Activated CD4-positive, alpha-beta T cell treated with anti-CD3 and anti-CD28 coated beads, Interleukin-2, amount 10 ng/mL, durations not matched to agents 24 days and 14 days (primary cell): ENCODE results near the gene SYT7. TPM values are rescaled to one million over a fixed set of nuclear protein-coding genes. Genes with fewer than 3 reads are reported as not detected.
A peak's percentile ranks its signal among the peaks of the same experiment; 100 is the strongest.

ENCODE experiments used
- DNase-seq: peaks from one replicate; pipeline ENCODE4 v3.0.0; 2022
- H3K27ac Mint-ChIP-seq: one replicate; pipeline ENCODE4 v1.8.0; 2022; ENCODE audit warnings: mild to moderate bottlenecking, mixed read lengths
- H3K27me3 Mint-ChIP-seq: one replicate; pipeline ENCODE4 v1.8.0; 2022; ENCODE audit warnings: mixed read lengths
- H3K36me3 Mint-ChIP-seq: one replicate; pipeline ENCODE4 v1.8.0; 2022; ENCODE audit warnings: low read depth, mild to moderate bottlenecking, mixed read lengths
- H3K4me1 Mint-ChIP-seq: one replicate; pipeline ENCODE4 v1.8.0; 2021; ENCODE audit warnings: mixed read lengths
- H3K4me3 Mint-ChIP-seq: one replicate; pipeline ENCODE4 v1.8.0; 2022; ENCODE audit warnings: mild to moderate bottlenecking, moderate library complexity, mixed read lengths
- H3K9me3 Mint-ChIP-seq: one replicate; pipeline ENCODE4 v1.8.0; 2021; ENCODE audit warnings: mixed read lengths
- intact Hi-C: fragments of 100-400 bp; cut with micrococcal nuclease; formaldehyde crosslinking; loops from one replicate; pipeline ENCODE4 v1.15.1; 2023
- total RNA-seq: library from RNA; stranded (reverse); gene quantifications from 2 replicates; pipeline ENCODE4 v1.2.3, GENCODE V29; 2022

Gene SYT7, protein sequence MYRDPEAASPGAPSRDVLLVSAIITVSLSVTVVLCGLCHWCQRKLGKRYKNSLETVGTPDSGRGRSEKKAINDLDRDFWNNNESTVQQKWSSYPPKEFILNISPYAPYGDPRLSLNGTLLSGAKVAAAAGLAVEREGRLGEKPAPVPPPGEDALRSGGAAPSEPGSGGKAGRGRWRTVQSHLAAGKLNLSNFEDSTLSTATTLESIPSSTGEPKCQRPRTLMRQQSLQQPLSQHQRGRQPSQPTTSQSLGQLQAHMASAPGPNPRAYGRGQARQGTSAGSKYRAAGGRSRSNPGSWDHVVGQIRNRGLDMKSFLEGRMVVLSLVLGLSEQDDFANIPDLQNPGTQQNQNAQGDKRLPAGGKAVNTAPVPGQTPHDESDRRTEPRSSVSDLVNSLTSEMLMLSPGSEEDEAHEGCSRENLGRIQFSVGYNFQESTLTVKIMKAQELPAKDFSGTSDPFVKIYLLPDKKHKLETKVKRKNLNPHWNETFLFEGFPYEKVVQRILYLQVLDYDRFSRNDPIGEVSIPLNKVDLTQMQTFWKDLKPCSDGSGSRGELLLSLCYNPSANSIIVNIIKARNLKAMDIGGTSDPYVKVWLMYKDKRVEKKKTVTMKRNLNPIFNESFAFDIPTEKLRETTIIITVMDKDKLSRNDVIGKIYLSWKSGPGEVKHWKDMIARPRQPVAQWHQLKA
- total RNA-seq: 0.23 and 0.43 TPM in 2 replicates

DNA sequence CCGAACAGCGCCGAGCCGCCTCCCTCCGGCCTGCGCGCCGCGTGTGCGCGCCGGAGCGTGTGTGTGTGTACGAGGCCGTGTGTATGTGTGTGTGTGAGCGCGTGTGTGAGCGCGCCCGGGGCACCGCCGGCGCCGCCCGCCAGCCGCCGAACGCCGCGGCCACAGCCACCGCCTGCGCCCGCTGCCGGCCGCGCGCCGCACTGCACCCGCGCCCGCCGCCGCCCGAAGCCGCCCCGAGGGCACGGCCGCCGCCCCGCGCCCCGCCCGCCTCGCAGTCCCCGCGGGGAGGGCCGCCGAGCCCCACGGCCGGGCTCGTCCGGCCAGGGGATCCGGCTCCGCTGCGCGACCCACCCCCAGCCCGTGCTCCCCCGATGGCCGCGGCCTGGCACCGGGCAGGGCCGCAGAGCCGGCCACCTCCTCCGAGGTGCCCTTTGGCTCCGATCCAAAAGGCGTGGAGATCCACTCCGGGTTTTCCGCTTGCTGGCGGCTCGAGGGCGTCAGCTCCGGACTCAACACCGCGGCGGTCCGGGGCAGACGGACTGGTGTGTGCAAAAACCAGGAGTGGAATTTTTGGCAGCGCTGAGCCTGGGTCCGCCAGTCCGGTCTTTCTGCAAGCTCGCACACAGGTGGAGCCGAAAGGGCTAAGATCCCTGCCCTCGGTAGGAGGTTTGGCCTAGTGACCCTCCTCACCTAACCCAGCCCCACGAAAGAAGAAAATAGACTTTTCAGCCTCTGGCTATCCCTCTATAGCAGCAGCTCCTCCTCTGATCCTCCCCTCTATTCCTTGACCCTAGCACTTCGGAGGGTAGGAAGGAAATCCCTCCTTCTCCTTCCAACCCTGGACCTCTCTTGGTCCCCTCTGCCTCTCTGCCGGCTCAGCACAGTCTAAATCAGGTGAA lies at the start of gene SYT7:
SYT7 (minus strand) TSS at position 47 of the 899 bp plus-strand sequence. CDS start 256 bp downstream, outside the sequence.
- H3K4me1 Mint-ChIP-seq: peaks cover 8% of the 10 kb centered on the region
- peaks cover 60% of the 10 kb centered on the region for H3K27me3 Mint-ChIP-seq
- H3K27ac Mint-ChIP-seq: peak within 1 kb of the TSS; percentile 70
- no peaks in the 10 kb centered on the region for H3K36me3 Mint-ChIP-seq
- peak; percentile 98 for DNase-seq
- intact Hi-C loops: loop anchor here (1.0 to 2.0 kb wide), 2 partner anchors 72 to 211 kb away; partner anchors contain the start of genes FEN1, LRRC10B and TMEM258
- H3K9me3 Mint-ChIP-seq: no peaks in the 10 kb centered on the region
- peak within 1 kb of the TSS; percentile 78 for H3K4me3 Mint-ChIP-seq

DNA sequence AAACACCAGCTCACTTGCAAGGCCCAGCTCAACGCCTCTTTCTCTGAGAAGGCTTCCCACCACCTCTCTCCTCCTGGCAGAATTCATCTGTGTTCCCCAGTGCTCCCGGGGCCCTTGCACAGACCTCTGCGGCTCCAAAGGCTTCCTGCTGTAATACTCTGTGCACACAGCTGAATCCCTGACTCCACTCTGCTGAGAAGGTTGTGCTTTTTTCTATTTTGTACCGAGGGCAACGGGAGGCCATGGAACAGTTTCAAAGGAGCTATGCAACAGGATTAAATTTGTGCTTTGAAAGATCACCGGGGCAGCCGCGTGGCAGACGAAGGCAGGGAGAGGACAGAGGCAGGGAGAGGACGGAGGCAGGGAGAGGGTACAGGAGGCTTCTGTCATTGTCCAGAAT lies 49.2 kb upstream of the SYT7 start:
- no peak for DNase-seq
- Mint-ChIP-seq H3K36me3 (no peaks in the 10 kb centered on the region), H3K9me3 (no peaks in the 10 kb centered on the region), H3K4me1 (peaks cover 3% of the 10 kb centered on the region), H3K27ac (no peak overlapping the region), H3K4me3 (no peak overlapping the region), H3K27me3 (peaks cover 8% of the 10 kb centered on the region)
- intact Hi-C loops: loop anchor here (10.0 kb wide), 1 partner anchor 155 kb away; no protein-coding TSS in a partner anchor

DNA sequence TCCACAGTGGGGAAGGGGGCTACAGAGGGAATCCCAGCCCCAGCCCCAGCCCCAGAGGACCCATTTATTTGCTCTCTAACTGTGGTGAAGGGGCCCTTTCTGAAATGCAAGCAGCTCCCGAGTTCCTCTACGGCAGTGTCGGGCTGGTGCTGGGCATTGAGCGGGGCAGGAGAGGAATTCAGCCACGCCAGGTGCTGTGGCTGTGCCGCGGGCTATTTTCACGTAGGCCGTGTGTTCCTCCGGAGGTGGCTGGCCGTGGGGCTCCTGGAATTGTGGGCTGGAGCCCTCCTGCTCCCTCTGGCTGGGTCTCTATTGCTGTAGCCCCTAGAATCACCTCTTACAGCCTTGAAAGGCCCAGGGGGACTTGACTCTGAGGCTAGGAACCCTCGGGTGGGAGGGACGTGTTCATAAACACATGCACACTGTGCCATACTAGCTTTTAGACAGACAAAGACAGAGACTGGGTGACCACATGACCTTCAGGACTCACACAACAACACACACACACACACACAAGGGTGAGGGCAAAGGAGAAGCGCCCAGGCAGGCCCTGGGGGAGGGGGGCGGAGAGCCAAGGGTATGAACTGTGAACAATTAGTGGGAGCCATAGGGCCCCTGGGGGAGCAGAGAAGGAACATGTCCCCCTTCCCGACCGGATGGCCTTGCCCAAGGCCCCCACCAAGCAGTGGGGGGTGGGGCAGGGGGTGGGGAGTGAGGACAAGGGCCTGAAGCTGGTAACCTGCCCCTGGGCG lies 48.4 kb upstream of the SYT7 start:
- no peaks in the 10 kb centered on the region for H3K36me3 Mint-ChIP-seq
- no peak overlapping the region for H3K4me3 Mint-ChIP-seq
- intact Hi-C loops: no loop called here
- H3K27me3 Mint-ChIP-seq: peaks cover 8% of the 10 kb centered on the region
- no peaks in the 10 kb centered on the region for H3K9me3 Mint-ChIP-seq
- peaks cover 3% of the 10 kb centered on the region for H3K4me1 Mint-ChIP-seq
- H3K27ac Mint-ChIP-seq: no peak overlapping the region
- DNase-seq: no peak

DNA sequence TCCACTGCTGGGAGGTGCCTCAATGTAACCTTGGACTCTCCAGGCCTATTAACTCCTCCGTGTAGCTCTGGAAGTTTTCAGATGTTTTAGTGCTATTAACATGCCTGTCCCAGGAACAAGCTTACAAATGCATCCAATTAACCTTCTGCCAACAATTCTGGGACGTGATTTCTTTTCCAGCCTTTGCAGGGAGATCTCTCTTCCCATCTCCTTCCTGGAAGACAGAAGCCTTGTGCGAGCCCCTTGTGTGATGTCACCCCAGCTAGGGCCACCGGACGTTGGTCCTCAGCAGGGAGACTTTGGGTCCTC lies 47.7 kb upstream of the SYT7 start:
- no peaks in the 10 kb centered on the region for H3K9me3 Mint-ChIP-seq
- no peak for DNase-seq
- H3K4me3 Mint-ChIP-seq: no peak overlapping the region
- H3K4me1 Mint-ChIP-seq: peaks cover 3% of the 10 kb centered on the region
- H3K27ac Mint-ChIP-seq: no peak overlapping the region
- peaks cover 8% of the 10 kb centered on the region for H3K27me3 Mint-ChIP-seq
- no peaks in the 10 kb centered on the region for H3K36me3 Mint-ChIP-seq
- intact Hi-C loops: no loop called here

DNA sequence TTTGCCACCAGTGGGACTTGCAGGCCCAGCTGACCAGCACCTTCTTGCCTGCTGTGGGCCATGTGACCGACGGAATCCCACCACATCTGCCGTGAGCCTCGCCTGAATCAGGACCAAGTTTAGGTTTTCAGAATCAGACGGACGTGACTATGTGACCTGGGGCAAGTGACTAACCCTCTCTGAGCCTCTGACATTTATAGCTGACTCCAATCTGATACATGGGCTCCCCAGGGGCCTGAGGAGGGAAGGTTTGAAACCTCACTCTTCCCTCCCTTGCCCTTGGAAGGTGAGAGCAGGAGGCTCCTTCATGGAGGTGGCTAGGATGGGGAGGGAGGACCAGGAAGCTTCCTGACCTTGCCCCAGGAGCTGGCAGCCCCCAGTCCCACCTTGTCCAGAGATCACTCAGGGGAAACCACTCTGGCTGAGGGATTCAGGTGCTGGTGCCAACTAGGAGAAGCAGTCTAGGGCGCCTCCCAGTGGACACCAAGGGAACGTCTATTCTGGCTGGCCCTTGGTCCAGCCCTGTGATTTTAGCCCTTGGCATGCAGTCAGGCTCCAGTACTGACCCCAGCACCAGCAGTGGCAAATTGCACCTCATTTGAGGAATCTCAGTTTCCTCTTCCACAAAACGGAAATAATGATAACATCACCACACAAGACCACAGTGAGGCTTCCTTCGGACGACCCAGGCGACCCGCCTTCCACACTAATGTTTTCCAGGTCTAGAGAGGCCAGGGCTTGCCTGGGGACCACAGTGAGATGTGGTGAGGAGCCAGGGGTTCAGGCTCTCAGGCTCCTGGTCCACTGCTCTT lies 47.2 kb upstream of the SYT7 start:
- Mint-ChIP-seq H3K27me3 (peaks cover 8% of the 10 kb centered on the region), H3K27ac (no peak overlapping the region), H3K9me3 (no peaks in the 10 kb centered on the region), H3K4me3 (no peak overlapping the region), H3K4me1 (peaks cover 3% of the 10 kb centered on the region), H3K36me3 (no peaks in the 10 kb centered on the region)
- peak; percentile 75 for DNase-seq
- intact Hi-C loops: no loop called here

DNA sequence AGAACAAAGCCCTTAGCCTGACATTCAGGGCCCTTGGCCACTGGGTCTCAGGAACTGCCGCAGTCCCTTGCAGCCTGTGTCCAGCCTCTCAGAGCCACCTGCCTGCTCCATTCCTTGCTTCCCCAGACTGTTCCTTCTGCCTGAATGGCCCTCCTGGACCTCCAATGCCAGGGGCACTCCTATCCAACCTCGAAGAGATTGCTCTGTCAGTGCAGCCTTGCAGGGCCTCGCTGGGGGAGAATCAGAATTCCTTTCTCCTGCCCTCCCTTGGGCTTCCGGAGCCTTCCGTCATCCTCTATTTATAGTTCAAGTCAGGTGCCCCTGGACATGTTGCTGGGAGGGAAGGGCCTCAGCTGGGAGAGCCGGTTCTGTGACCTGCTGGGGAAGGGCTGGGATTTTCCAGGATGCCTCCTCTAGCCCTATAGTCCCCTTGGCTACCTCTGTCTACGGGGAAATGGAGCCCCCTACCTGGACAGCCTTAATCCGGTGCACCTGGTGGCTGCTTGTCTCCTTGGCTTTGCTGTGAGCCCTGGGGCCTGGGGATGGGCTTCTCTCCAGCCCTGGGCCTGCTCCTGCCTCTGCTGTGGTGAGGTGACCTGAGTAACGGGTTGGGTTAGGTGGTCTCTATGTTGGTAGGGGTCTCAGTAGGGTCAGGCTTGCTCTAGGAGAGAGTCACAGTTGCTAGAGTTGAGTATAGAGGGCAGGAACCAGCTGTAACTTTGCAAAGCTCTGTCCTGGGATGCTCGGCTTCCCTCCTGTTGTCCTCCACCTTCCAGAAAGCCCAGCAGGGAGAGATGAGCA lies 45.9 kb upstream of the SYT7 start:
- peaks cover 3% of the 10 kb centered on the region for H3K4me1 Mint-ChIP-seq
- H3K27ac Mint-ChIP-seq: no peak overlapping the region
- no peak for DNase-seq
- no peaks in the 10 kb centered on the region for H3K36me3 Mint-ChIP-seq
- intact Hi-C loops: no loop called here
- H3K4me3 Mint-ChIP-seq: no peak overlapping the region
- peaks cover 8% of the 10 kb centered on the region for H3K27me3 Mint-ChIP-seq
- no peaks in the 10 kb centered on the region for H3K9me3 Mint-ChIP-seq

DNA sequence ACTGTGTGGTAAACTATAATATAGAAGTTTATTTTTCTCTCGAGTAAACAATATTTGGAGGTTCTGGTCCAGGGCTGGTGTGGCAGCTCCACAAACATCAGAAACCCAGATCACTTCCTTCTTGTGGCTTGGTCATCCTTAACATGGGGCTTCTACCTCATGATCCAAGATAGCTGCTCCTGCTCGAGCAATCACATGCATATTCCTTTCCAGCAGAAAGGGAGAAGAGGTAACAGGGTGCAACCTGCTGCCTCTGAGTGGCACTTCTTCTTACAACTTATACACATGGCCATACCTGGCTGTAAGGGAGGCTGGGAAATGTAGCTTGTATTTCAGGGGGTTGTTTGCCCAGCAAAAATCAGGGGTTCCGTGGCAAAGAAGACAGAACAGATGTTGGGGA lies 44.6 kb upstream of the SYT7 start:
- DNase-seq: no peak
- intact Hi-C loops: no loop called here
- Mint-ChIP-seq H3K9me3 (no peaks in the 10 kb centered on the region), H3K36me3 (no peaks in the 10 kb centered on the region), H3K27me3 (peaks cover 8% of the 10 kb centered on the region), H3K4me1 (peaks cover 3% of the 10 kb centered on the region), H3K4me3 (no peak overlapping the region), H3K27ac (no peak overlapping the region)

DNA sequence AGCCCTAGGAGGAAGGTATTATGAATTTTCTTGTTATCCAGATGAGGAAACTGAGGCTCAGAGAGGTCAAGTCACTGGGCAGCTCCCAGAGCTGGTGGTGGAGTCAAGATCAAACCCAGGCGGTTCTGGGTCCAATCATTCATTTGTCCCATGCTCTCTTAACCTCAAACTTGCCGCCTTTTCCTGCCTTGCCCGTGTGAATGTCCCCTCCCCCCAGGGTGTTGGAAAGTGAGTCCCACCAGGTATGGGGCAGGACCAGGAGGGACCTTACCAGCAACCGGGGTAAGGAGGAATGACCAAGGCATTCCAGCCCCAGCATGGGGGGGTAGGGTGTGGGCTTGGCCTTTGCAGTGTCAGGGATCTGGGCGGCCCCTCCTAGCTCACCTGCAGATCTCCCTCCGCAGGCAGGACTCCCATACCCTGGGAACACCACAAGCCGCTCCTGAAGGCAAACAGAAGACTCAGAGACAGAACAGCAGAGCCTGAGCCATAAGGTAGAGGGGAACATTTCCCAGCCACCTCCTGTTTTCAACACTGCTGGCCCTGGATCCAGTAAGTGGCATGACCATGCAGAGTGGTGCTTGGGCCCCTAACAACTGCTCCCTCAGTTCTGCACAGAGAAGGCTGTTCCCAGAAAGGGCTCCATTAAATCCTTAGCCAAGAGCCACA lies 41.2 kb upstream of the SYT7 start:
- no peak for DNase-seq
- no peaks in the 10 kb centered on the region for H3K4me1 Mint-ChIP-seq
- intact Hi-C loops: no loop called here
- no peaks in the 10 kb centered on the region for H3K36me3 Mint-ChIP-seq
- no peak overlapping the region for H3K4me3 Mint-ChIP-seq
- H3K27me3 Mint-ChIP-seq: peaks cover 8% of the 10 kb centered on the region
- no peak overlapping the region for H3K27ac Mint-ChIP-seq
- no peaks in the 10 kb centered on the region for H3K9me3 Mint-ChIP-seq

DNA sequence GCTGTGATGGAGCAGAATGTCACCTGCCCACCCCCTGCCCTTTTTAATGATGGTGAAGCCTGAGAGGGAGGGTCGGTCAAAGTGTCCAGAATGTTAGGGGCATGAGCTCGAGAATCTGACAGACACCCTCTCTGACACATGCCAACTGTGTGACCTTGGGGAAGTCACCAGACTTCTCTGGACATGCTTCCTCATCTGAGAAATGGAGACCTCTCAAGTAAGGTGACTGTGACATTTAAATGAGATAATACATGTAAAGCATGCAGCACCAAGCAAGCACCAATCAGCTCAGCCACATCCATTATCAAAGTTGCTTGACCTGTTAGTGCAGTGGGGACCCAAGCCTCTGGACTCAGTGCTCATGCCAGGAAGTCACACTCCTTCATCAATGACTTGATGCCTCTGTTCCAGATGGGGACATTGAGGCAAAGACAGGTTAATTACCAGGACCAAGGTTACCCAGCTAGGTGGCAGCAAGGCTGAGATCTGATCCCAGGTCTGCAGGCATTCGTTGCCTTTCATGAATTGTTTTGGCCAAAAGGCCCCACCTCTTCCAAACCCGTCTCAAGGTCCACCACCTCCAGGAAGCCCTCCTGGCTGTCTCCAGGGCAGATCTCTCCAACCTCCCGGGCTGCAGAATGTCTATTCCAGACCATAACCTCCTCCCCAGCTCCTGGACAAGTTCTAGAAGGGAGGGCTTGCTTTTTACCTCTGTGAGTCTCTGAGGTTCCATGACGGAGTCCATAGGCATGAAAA lies 38.8 kb upstream of the SYT7 start:
- Mint-ChIP-seq H3K36me3 (no peaks in the 10 kb centered on the region), H3K4me1 (no peaks in the 10 kb centered on the region), H3K27me3 (peaks cover 5% of the 10 kb centered on the region), H3K4me3 (no peak overlapping the region), H3K27ac (no peak overlapping the region), H3K9me3 (no peaks in the 10 kb centered on the region)
- intact Hi-C loops: no loop called here
- DNase-seq: no peak

DNA sequence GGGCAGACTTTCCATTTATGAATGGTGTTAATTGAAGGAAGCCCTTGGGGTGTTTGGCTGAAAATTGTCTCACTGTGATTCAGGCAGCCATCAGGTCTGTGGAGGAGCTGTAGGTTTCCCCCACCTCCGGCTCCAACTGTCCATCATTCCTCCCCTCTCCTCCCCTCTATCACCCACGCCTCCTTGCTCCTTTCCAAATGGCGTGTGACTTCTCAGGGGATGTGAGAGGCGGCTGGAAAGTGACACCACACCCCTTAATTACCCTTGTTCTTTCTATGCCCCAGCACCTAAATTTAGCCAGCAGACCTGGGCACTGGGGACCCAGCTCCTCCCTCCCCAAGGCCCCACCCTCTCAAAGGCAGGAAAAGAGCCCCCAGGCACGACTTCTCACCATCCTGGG lies 38.1 kb upstream of the SYT7 start:
- no peak overlapping the region for H3K27ac Mint-ChIP-seq
- H3K27me3 Mint-ChIP-seq: peaks cover 5% of the 10 kb centered on the region
- H3K36me3 Mint-ChIP-seq: no peaks in the 10 kb centered on the region
- intact Hi-C loops: no loop called here
- no peak for DNase-seq
- no peaks in the 10 kb centered on the region for H3K9me3 Mint-ChIP-seq
- H3K4me1 Mint-ChIP-seq: no peaks in the 10 kb centered on the region
- H3K4me3 Mint-ChIP-seq: no peak overlapping the region

DNA sequence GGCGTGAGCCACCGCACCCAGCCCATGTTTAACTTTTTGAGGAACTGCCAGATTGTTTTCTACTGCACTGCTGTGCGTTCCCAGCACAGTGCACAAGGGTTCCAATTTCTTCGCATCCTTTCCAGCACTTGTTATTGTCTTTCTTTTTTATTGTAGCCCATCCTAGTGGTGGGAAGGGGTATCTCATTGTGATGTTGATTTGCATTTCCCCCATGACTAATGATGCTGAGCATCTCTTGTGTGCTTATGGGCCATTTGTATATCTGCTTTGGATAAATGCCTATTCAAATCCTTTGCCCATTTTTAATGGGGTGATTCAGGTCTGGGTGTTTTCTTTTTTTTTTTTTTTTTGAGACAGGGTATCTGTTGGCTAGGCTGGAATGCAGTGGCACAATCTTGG lies 36.6 kb upstream of the SYT7 start:
- intact Hi-C loops: no loop called here
- Mint-ChIP-seq H3K9me3 (no peaks in the 10 kb centered on the region), H3K4me1 (no peaks in the 10 kb centered on the region), H3K36me3 (no peaks in the 10 kb centered on the region), H3K27me3 (peaks cover 5% of the 10 kb centered on the region), H3K4me3 (no peak overlapping the region), H3K27ac (no peak overlapping the region)
- no peak for DNase-seq
